Measurements from ENCODE around the gene AMH. TPM values are rescaled to one million over a fixed set of nuclear protein-coding genes. Genes with fewer than 3 reads are reported as not detected.

AMH gene
- total and polyA plus RNA-seq, 2 experiments from 2014 or later = 1.9 to 6.8 TPM

DNA sequence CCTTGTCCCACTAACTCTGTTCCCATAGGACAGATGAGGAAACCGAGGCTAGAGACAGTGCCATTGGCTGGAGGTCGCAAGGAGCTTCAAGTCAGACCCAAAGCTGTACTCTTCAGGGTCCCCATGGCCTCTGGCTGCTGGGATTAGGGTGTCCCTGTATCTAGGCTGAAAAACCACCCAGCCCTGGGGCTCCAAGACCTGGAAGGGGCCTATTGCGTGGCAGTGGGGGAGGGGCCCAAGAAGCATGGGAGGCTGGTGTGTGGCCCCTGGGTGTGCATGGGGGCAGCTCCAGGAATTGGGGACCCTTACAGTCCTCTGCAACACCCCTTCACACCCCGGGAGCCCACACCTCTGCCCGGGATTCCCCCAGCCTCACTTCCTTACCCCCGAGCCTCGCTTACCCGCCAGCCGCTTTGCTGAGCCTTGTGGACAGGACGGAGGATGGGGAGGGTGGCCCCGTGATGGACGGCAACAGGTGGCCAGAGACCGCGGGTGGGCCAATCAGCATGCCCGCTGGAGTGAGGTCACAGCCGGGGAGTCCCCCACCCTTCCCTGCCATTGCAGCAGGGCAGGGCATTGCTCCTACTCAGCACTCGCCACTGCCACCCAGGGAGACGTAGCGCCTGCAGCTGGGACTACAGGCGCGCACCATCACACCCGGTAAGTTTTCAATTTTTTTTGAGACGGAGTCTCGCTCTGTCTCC lies 7.0 kb downstream of the AMH start, which contains the start of gene JSRP1:
TSS of gene JSRP1 (minus strand) at position 436 of the 704 bp plus-strand sequence. CDS start 1,103 bp downstream, outside the sequence.
- H3K9me3 Mint-ChIP-seq = no peaks in the 10 kb centered on the region
- no peaks in the 10 kb centered on the region for H3K36me3 Mint-ChIP-seq (ENCODE audit: low read depth)
- Histone ChIP-seq H3K36me3 (ENCODE audit: insufficient read depth) (no peaks in the 10 kb centered on the region), H3K27ac (ENCODE audit: low read depth) (no peak within 1 kb of the TSS), H4K20me1 (replicated peaks; ENCODE audit: insufficient read depth) (no peaks in the 10 kb centered on the region), H3K79me2 (replicated peaks; ENCODE audit: insufficient read depth) (no peaks in the 10 kb centered on the region), H3F3A (replicated peaks; ENCODE audit: low read depth) (peaks cover 4% of the 10 kb centered on the region; the same call in 1 of the 2 replicates), H2AFZ (no peak within 1 kb of the TSS), H3K9me2 (ENCODE audit: insufficient read depth) (no peaks in the 10 kb centered on the region), H3K4me1 (ENCODE audit: insufficient read depth) (peaks cover 5% of the 10 kb centered on the region; the same call in 1 of the 2 replicates), H3K27me3 (ENCODE audit: insufficient read depth) (peaks cover 21% of the 10 kb centered on the region), H3K4me3 (no peak within 1 kb of the TSS), H3K4me2 (no peak within 1 kb of the TSS)
- TF ChIP-seq REST (IDR thresholded peaks at IDR 0.05; ENCODE audit: unreplicated experiment) = no peak
- no peak for TF ChIP-seq EZH2phosphoT487 (IDR thresholded peaks at IDR 0.05; ENCODE audit: unreplicated experiment)
- no peak for TF ChIP-seq ZNF114 (CRISPR knock-in tag; IDR thresholded peaks at IDR 0.05)
- TF ChIP-seq, protein P1, sequence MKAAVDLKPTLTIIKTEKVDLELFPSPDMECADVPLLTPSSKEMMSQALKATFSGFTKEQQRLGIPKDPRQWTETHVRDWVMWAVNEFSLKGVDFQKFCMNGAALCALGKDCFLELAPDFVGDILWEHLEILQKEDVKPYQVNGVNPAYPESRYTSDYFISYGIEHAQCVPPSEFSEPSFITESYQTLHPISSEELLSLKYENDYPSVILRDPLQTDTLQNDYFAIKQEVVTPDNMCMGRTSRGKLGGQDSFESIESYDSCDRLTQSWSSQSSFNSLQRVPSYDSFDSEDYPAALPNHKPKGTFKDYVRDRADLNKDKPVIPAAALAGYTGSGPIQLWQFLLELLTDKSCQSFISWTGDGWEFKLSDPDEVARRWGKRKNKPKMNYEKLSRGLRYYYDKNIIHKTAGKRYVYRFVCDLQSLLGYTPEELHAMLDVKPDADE (IDR thresholded peaks at IDR 0.05) = no peak
- no peak for TF ChIP-seq STAT1 (IDR thresholded peaks at IDR 0.05; ENCODE audit: unreplicated experiment)
- no peak for TF ChIP-seq JUNB (IDR thresholded peaks at IDR 0.05; ENCODE audit: unreplicated experiment)
- TF ChIP-seq ZNF462 (CRISPR knock-in tag; IDR thresholded peaks at IDR 0.05) = no peak
- TF ChIP-seq, protein P2, sequence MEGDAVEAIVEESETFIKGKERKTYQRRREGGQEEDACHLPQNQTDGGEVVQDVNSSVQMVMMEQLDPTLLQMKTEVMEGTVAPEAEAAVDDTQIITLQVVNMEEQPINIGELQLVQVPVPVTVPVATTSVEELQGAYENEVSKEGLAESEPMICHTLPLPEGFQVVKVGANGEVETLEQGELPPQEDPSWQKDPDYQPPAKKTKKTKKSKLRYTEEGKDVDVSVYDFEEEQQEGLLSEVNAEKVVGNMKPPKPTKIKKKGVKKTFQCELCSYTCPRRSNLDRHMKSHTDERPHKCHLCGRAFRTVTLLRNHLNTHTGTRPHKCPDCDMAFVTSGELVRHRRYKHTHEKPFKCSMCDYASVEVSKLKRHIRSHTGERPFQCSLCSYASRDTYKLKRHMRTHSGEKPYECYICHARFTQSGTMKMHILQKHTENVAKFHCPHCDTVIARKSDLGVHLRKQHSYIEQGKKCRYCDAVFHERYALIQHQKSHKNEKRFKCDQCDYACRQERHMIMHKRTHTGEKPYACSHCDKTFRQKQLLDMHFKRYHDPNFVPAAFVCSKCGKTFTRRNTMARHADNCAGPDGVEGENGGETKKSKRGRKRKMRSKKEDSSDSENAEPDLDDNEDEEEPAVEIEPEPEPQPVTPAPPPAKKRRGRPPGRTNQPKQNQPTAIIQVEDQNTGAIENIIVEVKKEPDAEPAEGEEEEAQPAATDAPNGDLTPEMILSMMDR (conservative IDR thresholded peaks at IDR 0.05; ENCODE audit: low read depth in 2 of 2) = no peak
- TF ChIP-seq EZH2 (IDR thresholded peaks at IDR 0.05; ENCODE audit: low read depth, unreplicated experiment) = no peak
- TF ChIP-seq CREB1 (CRISPR knock-in tag; IDR thresholded peaks at IDR 0.05; ENCODE audit: low read depth) = no peak
- TF ChIP-seq NANOG (IDR thresholded peaks at IDR 0.05; ENCODE audit: borderline replicate concordance) = no peak
- TF ChIP-seq ZNF331 (CRISPR knock-in tag; IDR thresholded peaks at IDR 0.05; ENCODE audit: low read depth) = no peak
- TF ChIP-seq POLR2AphosphoS5 (IDR thresholded peaks at IDR 0.05; ENCODE audit: low read depth) = no peak
- no peak within 1 kb of the TSS for H3K27ac Mint-ChIP-seq
- H3K4me3 Mint-ChIP-seq = no peak within 1 kb of the TSS
- ATAC-seq (no peak), DNase-seq (ENCODE audit: low spot score) (peak; percentile 56)
- peaks cover 3% of the 10 kb centered on the region; the same call in 2 of the 3 replicates for H3K4me1 Mint-ChIP-seq
- H3K27me3 Mint-ChIP-seq (ENCODE audit: insufficient read depth, low read depth, poor library complexity) = peaks cover 33% of the 10 kb centered on the region

Data from GM23338 (cell line).